A673 (cell line): Measurements from ENCODE around the gene HSD17B8.

ENCODE experiments used
- EZH2 ChIP-seq: fragments of 200-600 bp; sonication (generic); IDR thresholded peaks from 2 replicates; pipeline ENCODE4 v1.6.1; 2017; ENCODE audit warnings: borderline replicate concordance, low read depth, mild to moderate bottlenecking, mixed read lengths, antibody characterized with exemption, low read length; ENCODE audit not compliant: poor library complexity, severe bottlenecking
- TF ChIP-seq, protein P1 (sequence below): fragments of 300-800, 200-600 bp; sonication (generic); conservative IDR thresholded peaks from 2 replicates; pipeline ENCODE4 v1.5.1; 2017; ENCODE audit warnings: low read depth, mild to moderate bottlenecking, antibody characterized with exemption, low read length, moderate library complexity, mixed read lengths

DNA sequence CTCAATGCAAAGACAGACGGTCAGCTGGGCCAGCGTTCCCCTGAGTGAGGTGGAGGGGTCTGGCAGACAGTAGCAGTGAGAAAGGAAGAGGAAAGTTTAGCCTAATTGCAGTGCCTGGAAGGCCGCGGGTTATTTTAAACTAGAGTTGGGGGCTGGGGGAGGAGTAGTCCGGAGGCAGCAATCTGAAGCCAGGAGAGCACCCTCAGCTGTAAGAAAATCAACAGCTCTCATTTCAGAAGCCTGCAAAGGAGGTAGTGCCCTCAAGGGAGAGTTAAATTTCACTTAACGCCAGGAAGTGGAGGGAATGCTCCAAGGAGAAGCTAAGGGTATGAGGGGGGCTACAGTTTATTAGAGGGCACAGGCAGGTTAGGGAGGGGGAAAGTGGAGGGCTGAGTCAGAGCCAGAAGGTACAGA is 30.8 kb downstream of the HSD17B8 start:
- no peak for TF ChIP-seq EZH2
- TF ChIP-seq, protein P1, sequence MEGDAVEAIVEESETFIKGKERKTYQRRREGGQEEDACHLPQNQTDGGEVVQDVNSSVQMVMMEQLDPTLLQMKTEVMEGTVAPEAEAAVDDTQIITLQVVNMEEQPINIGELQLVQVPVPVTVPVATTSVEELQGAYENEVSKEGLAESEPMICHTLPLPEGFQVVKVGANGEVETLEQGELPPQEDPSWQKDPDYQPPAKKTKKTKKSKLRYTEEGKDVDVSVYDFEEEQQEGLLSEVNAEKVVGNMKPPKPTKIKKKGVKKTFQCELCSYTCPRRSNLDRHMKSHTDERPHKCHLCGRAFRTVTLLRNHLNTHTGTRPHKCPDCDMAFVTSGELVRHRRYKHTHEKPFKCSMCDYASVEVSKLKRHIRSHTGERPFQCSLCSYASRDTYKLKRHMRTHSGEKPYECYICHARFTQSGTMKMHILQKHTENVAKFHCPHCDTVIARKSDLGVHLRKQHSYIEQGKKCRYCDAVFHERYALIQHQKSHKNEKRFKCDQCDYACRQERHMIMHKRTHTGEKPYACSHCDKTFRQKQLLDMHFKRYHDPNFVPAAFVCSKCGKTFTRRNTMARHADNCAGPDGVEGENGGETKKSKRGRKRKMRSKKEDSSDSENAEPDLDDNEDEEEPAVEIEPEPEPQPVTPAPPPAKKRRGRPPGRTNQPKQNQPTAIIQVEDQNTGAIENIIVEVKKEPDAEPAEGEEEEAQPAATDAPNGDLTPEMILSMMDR: no peak
